Transverse colon (tissue), 4 donors: ENCODE measurements around the gene XYLT1. TPM values are rescaled to one million over a fixed set of nuclear protein-coding genes. Genes with fewer than 3 reads are reported as not detected.

Experiments used
- DNase-seq: peaks from one replicate; pipeline ENCODE4 v3.0.0-alpha.2; 2019
- H3K27ac ChIP-seq, 4 donors: fragments of 200-600 bp; sonication (generic); 2 replicates each; pipeline ENCODE4 v1.5.1; 2016 to 2018; ENCODE audit warnings: inconsistent platforms in 4 of 4
- H3K27me3 ChIP-seq: fragments of 200-600 bp; sonication (generic); 2 replicates; pipeline ENCODE4 v1.5.1; 2017; ENCODE audit warnings: inconsistent platforms
- H3K36me3 ChIP-seq, 4 donors: fragments of 200-600 bp; sonication (generic); 2 replicates each; pipeline ENCODE4 v1.5.1; 2017 to 2019; ENCODE audit warnings: inconsistent platforms in 4 of 4
- H3K4me1 ChIP-seq, 4 donors: fragments of 200-600 bp; sonication (generic); 2 replicates each; pipeline ENCODE4 v1.5.1; 2017 to 2020; ENCODE audit warnings: inconsistent platforms in 4 of 4
- H3K4me3 ChIP-seq, 4 donors: fragments of 200-600 bp; sonication (generic); 1 replicate in 1 of 4; 2 replicates in 3 of 4; pipeline versions ENCODE4 v1.5.1 to v1.6.1; 2017 to 2019; ENCODE audit warnings: inconsistent platforms in 4 of 4
- H3K9me3 ChIP-seq, 2 donors: fragments of 200-600 bp; sonication (generic); 2 replicates each; pipeline ENCODE4 v1.5.1; 2017 to 2019; ENCODE audit warnings: inconsistent platforms in 2 of 2
- CTCF ChIP-seq, 5 experiments: fragments of 200-600 bp in 3 of 5; fragments of 450-650 bp in 2 of 5; sonication (generic) in 3 of 5; IDR thresholded peaks; 1 replicate in 2 of 5; 2 replicates in 3 of 5; pipeline ENCODE4 v1.5.1; 2016 to 2017; ENCODE audit warnings: antibody characterized with exemption in 5 of 5, inconsistent platforms in 3 of 5, mild to moderate bottlenecking in 2 of 5, moderate library complexity in 1 of 5
- EP300 ChIP-seq: sonication (generic); formaldehyde crosslinking; IDR thresholded peaks from one replicate; pipeline ENCODE4 v1.6.1; 2017; ENCODE audit warnings: antibody characterized with exemption, low read depth
- POLR2A ChIP-seq: fragments of 450-650 bp; IDR thresholded peaks from one replicate; pipeline ENCODE4 v1.6.1; 2016; ENCODE audit warnings: antibody characterized with exemption, mild to moderate bottlenecking, moderate library complexity
- POLR2AphosphoS5 ChIP-seq, 3 donors: sonication (generic); formaldehyde crosslinking; IDR thresholded peaks; one replicate each; pipeline ENCODE4 v1.6.1; 2016; ENCODE audit warnings: antibody characterized with exemption in 3 of 3
- WGBS, 2 donors: methylation state at CpG; one replicate each; pipeline ENCODE4 v1.1.5; 2018; ENCODE audit warnings: low coverage in 1 of 2; 5-methylcytosine and 5-hydroxymethylcytosine counted together
- in situ Hi-C, 4 donors: fragments of 200-750 bp; cut with MboI; loops; one replicate each; pipeline versions ENCODE4 v1.15.0 to v1.15.1; 2017; ENCODE audit warnings: low sequenced_read_pairs in 3 of 4, low pct_ligation_motif_present in 1 of 4, low pct_unique_long_range_greater_than_20kb in 1 of 4
- intact Hi-C: fragments of 100-400 bp; cut with DNase I; formaldehyde crosslinking; loops from one replicate; pipeline ENCODE4 v1.15.1; 2023; ENCODE audit warnings: low total_unique reads
- total RNA-seq, 4 donors: library from RNA; depleted of rRNA; stranded (reverse); fragments of >200 nt; gene quantifications; one replicate each; pipeline ENCODE4 v1.1.0, GENCODE V29; 2016

Gene XYLT1
- total RNA-seq, 4 donors from 2014 or later = 22.3 to 44.6 (median 39.4) TPM

GRCh38 chr16:17470182-17470907, 415 bp downstream of the XYLT1 start:
- no peak for TF ChIP-seq POLR2A
- no peak for TF ChIP-seq POLR2AphosphoS5 (IDR thresholded peaks at IDR 0.05)
- Histone ChIP-seq H3K27me3 (no peaks in the 10 kb centered on the region), H3K27ac (peak overlapping the region; percentile 77 to 89 (median 84)), H3K4me3 (peak overlapping the region; percentile 73 to 93 (median 74)), H3K4me1 (peaks cover 16 to 43% (median 31%) of the 10 kb centered on the region in 4 donors), H3K9me3 (no peaks in the 10 kb centered on the region), H3K36me3 (no peaks in the 10 kb centered on the region)
- in situ Hi-C loops (loop anchor here in 3 of 4 donors (10.0 to 25.0 kb wide), 6 partner anchors 104 to 606 kb away; no protein-coding TSS in a partner anchor), intact Hi-C loops (no loop called here)
- no peak for DNase-seq
- 1% methylated on average over 22 of the region's 95 CpGs; no CpG with 5 or more reads in 1 of the 2 donors for WGBS, 2 donors

GRCh38 chr16:17469741-17470181, 999 bp downstream of the XYLT1 start:
- in situ Hi-C loops = loop anchor here in 3 of 4 donors (10.0 to 25.0 kb wide), 6 partner anchors 105 to 605 kb away; no protein-coding TSS in a partner anchor
- 3 to 19% methylated on average over 2 to 9 of the region's 16 CpGs for WGBS, 2 donors
- H3K4me3 ChIP-seq = peak overlapping the region; percentile 73 to 93 (median 74)
- H3K27me3 ChIP-seq = no peaks in the 10 kb centered on the region
- intact Hi-C loops = loop anchor here (10.0 kb wide), 3 partner anchors 55 to 275 kb away; no protein-coding TSS in a partner anchor
- peaks cover 16 to 43% (median 31%) of the 10 kb centered on the region in 4 donors for H3K4me1 ChIP-seq
- DNase-seq = peak; percentile 27
- TF ChIP-seq POLR2A (no peak), EP300 (no peak), POLR2AphosphoS5 (IDR thresholded peaks at IDR 0.05) (no peak), CTCF (IDR thresholded peaks at IDR 0.05) (no peak)
- H3K27ac ChIP-seq = peak overlapping the region; percentile 77 to 89 (median 84)
- no peaks in the 10 kb centered on the region for H3K9me3 ChIP-seq
- H3K36me3 ChIP-seq = no peaks in the 10 kb centered on the region

GRCh38 chr16:17469011-17469740, 1.6 kb downstream of the XYLT1 start:
- H3K4me3 ChIP-seq = peak overlapping the region; percentile 73 to 93 (median 74)
- 22 to 25% methylated on average over 4 to 18 of the region's 18 CpGs for WGBS, 2 donors
- intact Hi-C loops = loop anchor here (10.0 kb wide), 3 partner anchors 54 to 274 kb away; no protein-coding TSS in a partner anchor
- H3K36me3 ChIP-seq = no peaks in the 10 kb centered on the region
- peak overlapping the region; percentile 77 to 89 (median 84) for H3K27ac ChIP-seq
- in situ Hi-C loops = loop anchor here in 3 of 4 donors (10.0 to 25.0 kb wide), 3 partner anchors 207 to 274 kb away; no protein-coding TSS in a partner anchor
- DNase-seq = peak; percentile 20
- H3K4me1 ChIP-seq = peaks cover 16 to 43% (median 31%) of the 10 kb centered on the region in 4 donors
- no peak for TF ChIP-seq POLR2A
- no peak for TF ChIP-seq CTCF (IDR thresholded peaks at IDR 0.05)
- TF ChIP-seq EP300 = no peak
- no peak for TF ChIP-seq POLR2AphosphoS5 (IDR thresholded peaks at IDR 0.05)
- H3K9me3 ChIP-seq = no peaks in the 10 kb centered on the region
- no peaks in the 10 kb centered on the region for H3K27me3 ChIP-seq

- no peak for DNase-seq
- Histone ChIP-seq H3K4me3 (peak overlapping the region in 3 of 4 donors; percentile 73 to 93 (median 76)), H3K27me3 (no peaks in the 10 kb centered on the region), H3K4me1 (peaks cover 16 to 43% (median 31%) of the 10 kb centered on the region in 4 donors), H3K36me3 (no peaks in the 10 kb centered on the region), H3K9me3 (no peaks in the 10 kb centered on the region), H3K27ac (peak overlapping the region in 3 of 4 donors; percentile 79 to 89 (median 89))
- intact Hi-C loops (loop anchor here (10.0 kb wide), 3 partner anchors 54 to 274 kb away; no protein-coding TSS in a partner anchor), in situ Hi-C loops (loop anchor here in 3 of 4 donors (10.0 to 25.0 kb wide), 3 partner anchors 206 to 274 kb away; no protein-coding TSS in a partner anchor)
- 22 to 63% methylated on average over 4 to 7 of the region's 7 CpGs for WGBS, 2 donors
- TF ChIP-seq CTCF (IDR thresholded peaks at IDR 0.05) (no peak), POLR2A (no peak), POLR2AphosphoS5 (IDR thresholded peaks at IDR 0.05) (no peak), EP300 (no peak)
Measured at GRCh38 chr16:17468611-17469010, 2.1 kb downstream of the XYLT1 start.
